ENCODE results near the gene AGTR1. TPM values are rescaled to one million over a fixed set of nuclear protein-coding genes. Genes with fewer than 3 reads are reported as not detected.

The AGTR1 gene
- total RNA-seq, 2 experiments from 2014 or later: not detected

GRCh38 chr3:148729476-148730055, 31.9 kb downstream of the AGTR1 start:
- no peak for ATAC-seq
- ChIA-PET POLR2A (no interaction called here), CTCF (no interaction called here)
- H3K27ac Mint-ChIP-seq: no peak overlapping the region
- H3K4me1 Mint-ChIP-seq (ENCODE audit: low read depth): no peaks in the 10 kb centered on the region
- intact Hi-C loops (cut with micrococcal nuclease): no loop called here
- no peak overlapping the region for H3K4me3 Mint-ChIP-seq
- no peaks in the 10 kb centered on the region for H3K36me3 Mint-ChIP-seq (ENCODE audit: low read depth)
- no peaks in the 10 kb centered on the region for H3K27me3 Mint-ChIP-seq
- H3K9me3 Mint-ChIP-seq: no peaks in the 10 kb centered on the region
- DNase-seq: no peak
- no peak for TF ChIP-seq CTCF (IDR thresholded peaks at IDR 0.05)

- CTCF ChIA-PET: no interaction called here
- no peak overlapping the region for H3K27ac Mint-ChIP-seq
- H3K36me3 Mint-ChIP-seq (ENCODE audit: low read depth): no peaks in the 10 kb centered on the region
- DNase-seq: no peak
- intact Hi-C loops (cut with micrococcal nuclease): no loop called here
- H3K9me3 Mint-ChIP-seq: no peaks in the 10 kb centered on the region
- no peak for ATAC-seq
- H3K4me3 Mint-ChIP-seq: no peak overlapping the region
- no peaks in the 10 kb centered on the region for H3K27me3 Mint-ChIP-seq
- no peak for TF ChIP-seq CTCF (IDR thresholded peaks at IDR 0.05)
- POLR2A ChIA-PET: no interaction called here
- no peaks in the 10 kb centered on the region for H3K4me1 Mint-ChIP-seq (ENCODE audit: low read depth)
Observed at GRCh38 chr3:148730676-148731075, 33.0 kb downstream of the AGTR1 start.

GRCh38 chr3:148735597-148735996, 37.9 kb downstream of the AGTR1 start:
- DNase-seq: no peak
- Mint-ChIP-seq H3K27ac (no peak overlapping the region), H3K4me3 (no peak overlapping the region), H3K9me3 (no peaks in the 10 kb centered on the region), H3K4me1 (ENCODE audit: low read depth) (no peaks in the 10 kb centered on the region), H3K27me3 (no peaks in the 10 kb centered on the region), H3K36me3 (ENCODE audit: low read depth) (no peaks in the 10 kb centered on the region)
- no peak for ATAC-seq
- intact Hi-C loops (cut with micrococcal nuclease): no loop called here
- TF ChIP-seq CTCF (IDR thresholded peaks at IDR 0.05): no peak
- POLR2A ChIA-PET: no interaction called here
- CTCF ChIA-PET: interaction anchor here (1.2 kb wide), 1 partner anchor 13 kb away, joined by 3 read pairs; no protein-coding TSS in a partner anchor

- ChIA-PET POLR2A (no interaction called here), CTCF (interaction anchor here (1.2 kb wide), 1 partner anchor 12 kb away, joined by 3 read pairs; no protein-coding TSS in a partner anchor)
- no peaks in the 10 kb centered on the region for H3K9me3 Mint-ChIP-seq
- no peak overlapping the region for H3K27ac Mint-ChIP-seq
- no peaks in the 10 kb centered on the region for H3K36me3 Mint-ChIP-seq (ENCODE audit: low read depth)
- intact Hi-C loops (cut with micrococcal nuclease): no loop called here
- TF ChIP-seq CTCF (IDR thresholded peaks at IDR 0.05): no peak
- no peaks in the 10 kb centered on the region for H3K27me3 Mint-ChIP-seq
- DNase-seq: no peak
- H3K4me1 Mint-ChIP-seq (ENCODE audit: low read depth): no peaks in the 10 kb centered on the region
- no peak for ATAC-seq
- H3K4me3 Mint-ChIP-seq: no peak overlapping the region
Observed at GRCh38 chr3:148736086-148736485, 38.4 kb downstream of the AGTR1 start.

GRCh38 chr3:148737104-148737530, 39.4 kb downstream of the AGTR1 start:
- no peak for TF ChIP-seq CTCF (IDR thresholded peaks at IDR 0.05)
- H3K27me3 Mint-ChIP-seq: no peaks in the 10 kb centered on the region
- POLR2A ChIA-PET: no interaction called here
- no peak overlapping the region for H3K4me3 Mint-ChIP-seq
- CTCF ChIA-PET: no interaction called here
- intact Hi-C loops (cut with micrococcal nuclease): no loop called here
- no peak overlapping the region for H3K27ac Mint-ChIP-seq
- H3K9me3 Mint-ChIP-seq: no peaks in the 10 kb centered on the region
- DNase-seq (no peak), ATAC-seq (no peak)
- no peaks in the 10 kb centered on the region for H3K4me1 Mint-ChIP-seq (ENCODE audit: low read depth)
- no peaks in the 10 kb centered on the region for H3K36me3 Mint-ChIP-seq (ENCODE audit: low read depth)
